NOMO-1 (cell line): Measurements from ENCODE around the gene SLC25A34.
"Not testable (repeated sequence)": the region's sequence is repeated elsewhere in the genome, so short reads cannot be mapped to it uniquely, and the experiment has no call there.

Experiments
- DNase-seq, 2 experiments: peaks; one replicate each; lab custom pipeline; 2025; ENCODE audit not compliant: unreplicated experiment in 2 of 2; lab: John Stamatoyannopoulos, UW

Gene SLC25A34

DNA sequence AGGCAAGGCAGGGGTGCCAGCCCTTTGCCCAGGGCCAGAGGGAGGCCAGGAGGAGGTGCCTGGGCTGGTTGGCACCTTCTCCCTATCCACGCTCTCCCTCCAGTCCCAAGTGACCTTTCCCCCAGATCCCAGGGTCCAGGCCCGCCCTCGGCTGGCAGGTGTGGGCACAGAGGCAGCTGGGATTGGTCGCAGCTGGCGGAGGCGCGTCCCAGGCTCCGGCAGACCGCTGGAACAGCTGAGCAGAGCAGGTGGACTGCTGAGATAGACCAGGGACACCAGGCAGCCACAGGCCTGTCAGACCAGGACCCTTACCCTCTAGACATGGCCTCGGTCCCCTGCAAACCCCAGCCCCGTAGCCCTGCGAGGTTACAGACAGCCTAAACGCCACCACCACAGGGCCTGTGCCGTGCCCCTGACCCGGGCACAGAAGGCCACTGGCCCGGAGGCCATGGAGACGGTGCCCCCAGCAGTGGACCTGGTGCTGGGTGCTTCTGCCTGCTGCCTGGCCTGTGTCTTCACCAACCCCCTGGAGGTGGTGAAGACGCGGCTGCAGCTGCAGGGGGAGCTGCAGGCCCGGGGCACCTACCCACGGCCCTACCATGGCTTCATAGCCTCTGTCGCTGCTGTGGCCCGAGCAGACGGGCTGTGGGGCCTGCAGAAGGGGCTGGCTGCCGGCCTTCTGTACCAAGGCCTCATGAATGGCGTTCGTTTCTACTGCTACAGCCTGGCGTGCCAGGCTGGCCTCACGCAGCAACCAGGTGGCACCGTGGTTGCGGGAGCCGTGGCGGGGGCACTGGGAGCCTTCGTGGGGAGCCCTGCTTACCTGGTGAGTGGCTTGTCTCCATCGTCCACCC lies at the start of gene SLC25A34:
Gene SLC25A34 (plus strand): TSS at position 221 of the 854 bp plus-strand sequence. CDS start 228 bp downstream, at position 449.
- DNase-seq, result no peak

DNA sequence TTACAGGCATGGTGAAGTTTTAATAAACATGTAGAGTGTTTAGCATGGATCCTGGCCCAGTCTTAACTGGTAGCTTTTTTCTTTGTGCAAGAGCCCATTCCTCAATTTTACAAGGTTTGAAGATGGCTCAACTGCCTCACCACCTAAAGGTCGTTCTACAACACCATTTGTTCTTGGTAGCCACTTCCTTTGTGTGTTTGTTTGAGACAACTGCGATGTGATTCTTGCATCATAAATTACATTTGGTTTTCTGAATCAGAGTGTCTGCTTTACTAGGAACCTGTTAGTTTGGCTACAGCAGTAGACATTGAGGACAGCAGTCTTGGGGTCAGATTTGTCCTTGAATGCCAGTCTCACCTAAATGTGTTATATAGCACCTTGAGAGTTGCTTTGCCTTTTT lies 48.6 kb upstream of the SLC25A34 start:
- DNase-seq, result no peak

DNA sequence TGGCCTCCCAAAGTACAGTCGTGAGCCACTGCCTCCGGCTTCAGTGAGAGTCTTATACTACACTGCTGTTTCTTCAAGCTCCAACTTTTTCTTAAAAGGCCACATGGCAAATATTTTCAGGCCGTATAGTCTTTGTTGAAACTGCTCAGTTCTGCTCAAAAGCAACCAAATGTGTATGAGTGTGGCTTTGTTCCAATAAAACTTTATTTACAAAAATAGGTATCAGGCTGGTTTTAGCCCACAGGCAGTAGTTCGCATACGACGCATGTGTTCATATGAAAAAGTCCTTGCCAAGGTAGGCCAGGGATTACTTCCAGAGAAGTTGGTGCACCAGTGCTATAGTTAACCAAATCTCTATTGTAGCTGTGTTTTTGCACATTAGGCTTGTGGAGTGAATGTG lies 45.7 kb upstream of the SLC25A34 start:
- no peak for DNase-seq

DNA sequence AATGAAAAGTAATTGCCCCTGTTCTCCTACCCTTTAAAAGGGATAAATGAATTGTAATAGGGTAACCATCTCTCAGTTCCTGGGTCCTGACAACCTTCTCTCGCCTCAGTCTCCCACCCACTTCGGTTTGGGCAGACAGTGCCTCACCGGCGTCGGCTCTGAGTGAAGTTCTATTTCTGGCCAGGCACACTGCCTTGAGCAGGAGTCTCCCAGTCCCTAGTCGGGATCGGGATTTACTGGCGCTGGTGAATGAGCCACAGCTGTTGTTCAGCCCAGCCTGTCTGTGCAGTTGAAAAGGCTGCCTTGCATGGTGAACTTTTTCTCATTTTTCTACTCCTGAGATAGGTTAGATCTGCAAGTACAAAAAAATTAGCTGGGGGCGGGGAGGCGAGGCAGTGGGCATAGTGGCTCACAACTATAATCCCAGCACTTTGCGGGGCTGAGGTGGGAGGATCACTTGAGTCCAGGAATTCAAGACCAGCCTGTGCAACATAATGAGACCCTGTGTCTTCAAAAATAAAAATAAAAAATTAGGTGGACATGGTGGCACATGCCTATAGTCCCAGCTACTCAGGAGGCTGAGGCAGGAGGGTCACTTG lies 44.5 kb upstream of the SLC25A34 start:
- DNase-seq, result no peak

DNA sequence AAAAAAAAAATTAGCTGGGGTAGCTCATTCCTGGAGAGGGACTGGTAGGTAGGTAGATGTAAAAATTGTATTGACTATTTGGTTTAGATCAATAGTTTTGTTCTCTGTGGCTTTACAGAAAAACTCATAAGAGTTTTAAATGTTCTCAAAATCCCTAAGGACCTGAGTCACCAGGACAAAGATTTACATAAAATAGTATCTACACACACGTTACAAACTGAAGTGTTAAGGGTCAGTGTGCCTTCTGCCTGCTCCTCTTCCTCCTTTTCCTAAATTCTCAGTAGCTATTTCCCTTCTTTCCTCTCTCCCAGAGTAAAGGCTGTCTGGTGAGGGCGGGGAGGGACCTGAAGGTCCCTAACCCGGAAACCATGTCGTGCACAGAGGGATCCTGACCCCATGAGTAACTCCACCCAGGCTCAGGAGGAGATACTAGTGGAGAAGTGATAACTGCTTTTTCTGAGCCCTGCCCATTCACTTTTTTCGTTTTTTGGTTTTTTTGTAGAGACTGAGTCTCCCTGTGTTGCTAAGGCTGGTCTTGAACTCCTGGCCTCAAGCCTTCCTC lies 43.9 kb upstream of the SLC25A34 start:
- DNase-seq, result no peak

DNA sequence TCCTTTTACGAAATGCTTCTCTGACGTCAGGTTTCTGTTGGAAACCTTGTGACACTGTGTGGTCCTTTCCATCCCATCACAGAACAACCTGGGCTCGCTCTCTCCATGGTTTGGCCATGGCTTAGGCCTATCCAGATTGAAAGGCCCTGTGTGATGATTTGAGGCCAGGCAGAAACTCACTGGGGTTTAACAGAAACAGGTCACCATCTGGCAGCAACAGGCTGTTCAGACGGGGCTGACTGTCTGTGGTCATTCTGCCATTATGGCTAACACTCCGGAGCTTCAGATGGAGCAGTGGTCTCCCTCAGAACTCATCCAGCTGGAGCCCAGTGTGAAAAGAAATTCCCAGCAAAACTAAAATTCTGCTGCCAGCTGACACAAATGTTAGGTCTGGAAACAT lies 42.7 kb upstream of the SLC25A34 start:
- DNase-seq, result no peak

DNA sequence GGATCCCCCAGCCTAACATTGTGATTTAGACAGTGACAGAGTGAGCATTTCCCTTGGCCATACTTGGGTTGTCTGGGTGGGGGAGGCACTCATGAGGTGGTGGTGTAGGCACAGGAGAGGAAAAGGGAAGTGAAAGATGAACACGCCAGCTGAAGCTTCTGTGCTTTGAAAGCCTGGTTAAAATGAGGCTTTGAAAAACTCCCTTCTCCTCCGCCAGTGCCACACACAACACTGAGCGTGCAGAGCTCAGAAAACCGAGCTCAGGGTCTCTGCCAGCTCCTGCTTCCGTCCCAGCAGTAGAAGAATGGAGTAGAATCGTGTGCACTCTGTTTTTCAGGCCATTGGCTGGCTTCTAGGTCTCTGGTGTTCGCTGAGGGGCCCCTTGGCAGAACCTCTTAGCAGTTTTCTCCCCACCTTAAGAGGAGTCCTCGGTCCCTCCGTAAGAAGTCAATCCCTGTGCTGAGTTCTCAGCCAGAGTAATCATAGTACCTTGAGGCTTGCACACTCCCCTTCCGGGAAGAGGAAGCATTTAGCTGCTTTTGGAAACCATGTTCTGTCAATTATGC lies 39.0 kb upstream of the SLC25A34 start:
- DNase-seq, result peak; percentile 82 to 86

DNA sequence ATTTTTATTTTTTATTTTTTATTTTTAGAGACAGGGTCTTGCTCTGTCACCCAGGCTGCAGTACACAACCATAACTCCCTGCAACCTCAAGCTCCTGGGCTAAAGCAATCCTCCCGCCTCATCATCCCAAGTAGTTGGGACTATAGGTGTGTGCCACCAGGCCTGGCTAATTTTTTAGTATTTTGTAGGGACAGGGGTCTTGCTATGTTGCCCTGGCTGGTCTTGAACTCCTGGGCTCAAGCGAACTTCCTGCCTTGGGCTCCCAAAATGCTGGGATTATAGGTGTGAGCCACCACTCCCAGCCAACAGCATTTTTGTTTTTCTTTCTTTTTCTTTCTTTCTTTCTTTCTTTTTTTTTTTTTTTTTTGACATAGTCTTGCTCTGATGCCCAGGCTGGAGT lies 37.9 kb upstream of the SLC25A34 start:
- DNase-seq, result no peak

DNA sequence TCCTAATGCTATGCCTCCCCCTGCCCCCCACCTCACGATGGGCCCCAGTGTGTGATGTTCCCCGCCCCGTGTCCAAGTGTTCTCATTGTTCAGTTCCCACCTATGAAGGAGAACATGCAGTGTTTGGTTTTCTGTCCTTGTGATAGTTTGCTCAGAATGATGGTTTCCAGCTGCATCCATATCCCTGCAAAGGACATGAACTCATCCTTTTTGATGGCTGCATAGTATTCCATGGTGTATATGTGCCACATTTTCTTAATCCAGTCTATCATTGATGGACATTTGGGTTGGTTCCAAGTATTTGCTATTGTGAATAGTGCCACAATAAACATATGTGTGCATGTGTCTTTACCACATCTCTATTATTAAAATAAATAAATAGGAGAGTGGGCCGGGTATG lies 36.7 kb upstream of the SLC25A34 start:
- not testable (repeated sequence) for DNase-seq

DNA sequence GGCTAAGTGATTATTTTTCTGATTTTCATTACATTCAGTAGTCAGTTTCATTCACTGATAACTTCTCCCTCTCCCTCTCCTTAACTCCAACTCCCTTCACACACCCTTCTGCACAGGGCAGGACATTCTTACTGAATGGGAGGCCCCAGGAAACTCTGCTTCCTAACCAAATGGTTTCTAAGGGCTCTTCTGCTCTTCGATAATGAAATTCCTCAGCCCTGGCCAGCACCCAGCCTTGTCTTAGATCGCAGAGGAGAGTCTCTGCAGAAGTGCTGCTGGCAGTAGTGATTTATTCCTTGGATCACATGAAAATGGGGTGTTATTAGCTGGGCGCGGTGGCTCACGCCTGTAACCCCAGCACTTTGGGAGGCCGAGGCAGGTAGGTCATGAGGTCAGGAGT lies 35.5 kb upstream of the SLC25A34 start:
- no peak for DNase-seq

DNA sequence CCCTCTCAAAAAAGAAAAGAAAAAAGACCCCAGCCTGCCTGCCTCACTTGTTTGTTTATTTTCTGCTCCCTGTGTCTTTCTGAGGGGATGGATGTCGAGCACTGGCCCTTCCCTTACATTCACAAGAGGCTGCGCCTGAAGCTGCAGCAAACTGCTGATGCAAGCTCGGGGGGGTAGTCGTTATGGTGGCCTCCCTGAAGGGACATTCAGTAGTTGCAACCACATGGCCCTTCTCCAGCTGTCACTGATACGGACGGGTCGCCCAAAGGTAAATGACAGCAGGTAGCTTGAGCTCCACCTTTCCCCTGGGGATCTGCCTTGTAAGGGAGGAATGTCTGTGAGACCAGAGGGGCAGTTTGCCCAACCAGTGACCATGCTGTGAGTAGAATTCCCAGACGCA lies 34.3 kb upstream of the SLC25A34 start:
- no peak for DNase-seq

DNA sequence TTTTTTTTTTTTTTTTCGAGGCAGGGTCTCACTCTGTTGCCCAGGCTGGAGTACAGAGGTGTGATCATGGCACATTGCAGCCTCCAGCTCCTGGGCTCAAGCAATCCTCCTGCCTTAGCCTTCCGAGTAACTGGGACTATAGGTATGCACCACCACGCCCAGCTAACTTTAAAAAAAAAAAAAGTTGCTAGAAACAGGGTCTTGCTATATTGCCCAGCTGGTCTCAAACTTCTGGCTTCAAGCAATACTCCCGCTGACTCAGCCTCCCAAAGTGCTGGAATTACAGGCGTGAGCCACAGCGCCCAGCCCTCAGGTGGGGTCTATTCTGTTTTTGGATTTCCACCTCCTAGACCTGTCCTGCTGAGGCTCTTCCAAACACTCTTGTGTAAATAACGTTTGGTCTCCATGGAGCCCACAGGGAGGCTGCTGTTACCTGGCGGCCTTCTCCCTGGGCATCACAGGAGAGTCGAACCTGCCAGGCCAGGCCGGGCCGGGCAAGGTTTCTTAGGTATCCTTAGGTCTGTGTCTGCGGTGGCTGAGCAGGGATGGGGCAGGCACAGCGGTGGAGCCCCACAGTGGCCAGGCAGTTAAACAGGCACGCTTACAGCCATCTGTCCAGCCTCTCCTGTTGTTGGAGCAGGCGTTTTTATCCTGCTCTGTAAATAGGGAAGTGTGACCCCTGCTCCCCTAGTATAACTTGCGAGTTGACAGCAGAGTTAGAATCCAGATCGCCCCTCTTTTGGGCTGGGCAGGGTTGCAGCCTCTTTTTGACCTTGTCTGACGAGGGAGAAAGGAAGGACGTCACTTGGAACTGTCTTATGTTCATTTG lies 33.1 kb upstream of the SLC25A34 start:
- DNase-seq, result no peak

DNA sequence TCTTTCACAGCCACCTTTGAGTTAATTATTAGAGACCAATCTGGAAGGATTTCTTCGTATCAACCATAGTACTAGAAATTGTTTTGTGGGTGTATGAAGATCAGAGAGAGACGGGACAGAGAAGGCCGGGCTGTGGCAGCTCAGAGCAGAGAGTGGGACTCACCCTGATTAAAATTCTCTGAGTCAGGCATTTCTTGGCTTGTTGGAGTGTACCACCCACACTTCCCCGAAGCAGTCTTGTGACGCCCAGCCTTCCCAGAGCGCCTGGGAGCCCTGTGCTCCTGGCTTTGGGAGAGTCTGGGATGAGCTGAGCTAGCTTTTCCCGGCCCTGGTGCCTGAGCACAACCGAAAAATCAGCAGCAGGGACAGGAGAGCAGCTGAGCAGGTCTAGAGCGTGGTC lies 32.5 kb upstream of the SLC25A34 start:
- no peak for DNase-seq

DNA sequence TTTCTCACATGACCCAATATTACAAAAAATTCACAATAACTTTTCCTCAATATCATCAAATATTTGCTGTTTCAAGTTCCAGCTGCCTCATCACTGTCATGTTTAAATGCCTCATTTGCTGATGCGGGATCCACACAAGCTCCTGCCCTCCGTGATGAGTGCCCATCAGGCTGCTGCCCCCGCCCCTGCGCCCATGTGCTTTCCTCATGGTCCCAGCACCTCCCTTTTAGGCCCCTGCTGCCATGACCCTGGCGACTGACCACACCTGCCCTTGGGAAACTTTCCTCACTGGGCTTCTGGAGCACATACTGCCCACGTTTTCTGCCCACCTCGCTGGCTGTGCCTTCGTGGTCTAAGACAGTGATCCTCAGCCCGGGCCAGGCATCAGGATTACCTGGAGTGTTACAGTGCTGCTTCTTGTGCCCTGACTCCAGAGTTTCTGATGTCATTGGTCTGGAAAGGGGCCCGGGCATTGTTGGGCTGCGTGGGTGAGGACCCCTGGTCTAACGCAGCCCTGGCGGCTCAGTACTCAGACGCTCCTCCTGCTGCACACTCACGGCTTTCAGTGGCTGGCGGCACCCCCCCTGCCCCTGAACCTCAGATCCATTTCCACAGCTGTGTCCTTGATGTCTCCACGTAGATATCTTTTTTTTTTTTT lies 31.4 kb upstream of the SLC25A34 start:
- no peak for DNase-seq

DNA sequence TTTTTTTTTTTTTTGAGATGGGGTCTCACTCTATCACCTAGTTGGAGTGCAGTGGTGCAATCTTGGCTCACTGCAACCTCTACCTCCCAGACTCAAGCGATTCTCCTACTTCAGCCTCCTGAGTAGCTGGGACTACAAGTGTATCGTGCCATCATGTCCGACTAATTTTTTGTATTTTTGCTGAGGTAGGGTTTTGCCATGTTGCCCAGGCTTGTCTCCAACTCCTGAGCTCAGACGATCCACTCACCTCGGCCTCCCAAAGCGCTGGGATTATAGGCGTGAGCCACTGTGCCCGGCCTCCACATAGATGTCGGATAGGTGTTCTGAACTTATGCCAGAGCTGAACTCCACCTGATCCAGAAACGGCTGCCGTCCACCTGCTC lies 30.9 kb upstream of the SLC25A34 start:
- DNase-seq, result no peak

DNA sequence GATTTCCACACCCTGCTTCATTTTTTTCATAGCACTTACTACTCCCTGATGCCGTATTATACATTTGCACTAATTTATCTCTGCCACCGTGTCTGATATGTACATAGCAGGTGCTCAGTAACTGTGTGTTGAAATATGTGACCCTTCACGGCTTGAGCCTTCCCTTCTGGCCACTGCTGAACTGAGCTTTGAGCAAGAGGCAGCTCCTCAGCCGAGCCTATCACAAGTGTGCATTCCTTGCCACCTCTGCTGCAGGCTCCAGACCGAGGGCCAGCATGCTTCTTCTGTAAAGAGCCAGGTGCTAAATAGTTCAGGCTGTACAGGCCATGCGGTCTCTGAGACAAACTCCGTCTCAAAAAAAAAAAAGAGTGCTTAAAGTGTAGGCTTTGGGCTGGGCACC lies 29.3 kb upstream of the SLC25A34 start:
- no peak for DNase-seq

DNA sequence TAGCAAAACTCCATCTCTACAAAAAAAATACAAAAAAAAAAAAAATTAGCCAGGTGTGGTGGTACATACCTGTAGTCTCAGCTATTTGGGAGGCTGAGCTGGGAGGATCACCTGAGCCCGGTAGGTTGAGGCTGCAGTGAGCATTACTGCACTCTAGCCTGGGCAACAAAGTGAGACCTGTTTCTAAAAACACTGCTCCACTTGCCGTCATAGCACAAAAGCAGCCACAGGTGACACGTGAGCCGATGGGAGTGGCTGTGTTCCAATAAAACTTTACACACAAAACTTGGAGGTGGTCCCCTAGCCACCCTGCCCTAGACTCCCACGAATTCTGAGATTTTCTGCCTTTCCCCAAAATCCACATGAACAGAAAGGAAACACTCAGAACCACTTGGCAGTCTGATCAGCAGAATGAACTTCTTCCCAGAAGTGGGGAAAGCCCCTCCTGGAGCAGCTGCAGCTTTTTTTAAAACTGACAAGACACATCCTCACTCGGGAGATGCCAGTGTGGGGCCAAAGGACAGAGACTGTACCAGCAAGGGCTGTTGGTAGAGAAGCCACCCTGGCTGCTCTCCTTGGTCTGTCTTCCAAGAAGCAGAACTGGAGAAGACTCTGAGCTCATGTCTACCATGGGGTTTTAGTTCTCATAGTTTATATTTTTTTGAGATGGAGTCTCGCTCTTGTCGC lies 28.7 kb upstream of the SLC25A34 start:
- no peak for DNase-seq

DNA sequence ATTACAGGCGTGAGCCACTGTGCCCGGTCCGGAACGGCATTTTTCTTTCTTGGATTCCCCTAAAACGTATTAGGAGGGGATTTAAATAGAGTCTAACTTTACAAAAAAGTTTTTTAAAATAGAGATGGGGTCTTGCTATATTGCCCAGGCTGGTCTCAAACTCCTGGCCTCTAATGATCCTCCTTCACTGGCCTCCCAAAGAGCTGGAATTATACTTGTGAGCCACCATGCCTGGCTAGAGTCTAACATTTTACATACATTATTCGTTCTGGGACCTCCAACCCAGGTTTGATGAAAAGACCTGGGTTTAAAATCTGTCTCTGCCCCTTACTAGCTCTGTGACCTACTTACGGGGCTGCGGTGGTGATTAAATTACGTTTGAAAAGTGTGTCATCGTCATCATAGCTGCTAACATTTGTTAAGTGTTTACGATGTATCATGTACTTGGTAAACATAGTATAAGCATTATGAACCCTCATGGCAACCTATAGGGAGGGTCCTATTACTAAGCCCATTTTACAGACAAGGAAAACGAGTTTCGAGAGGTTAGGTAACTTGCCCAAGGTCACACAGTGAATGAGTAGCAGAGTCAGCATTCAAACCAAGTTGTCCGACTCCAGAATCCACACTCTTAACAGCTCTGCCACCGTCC lies 27.4 kb upstream of the SLC25A34 start:
- DNase-seq, result no peak

DNA sequence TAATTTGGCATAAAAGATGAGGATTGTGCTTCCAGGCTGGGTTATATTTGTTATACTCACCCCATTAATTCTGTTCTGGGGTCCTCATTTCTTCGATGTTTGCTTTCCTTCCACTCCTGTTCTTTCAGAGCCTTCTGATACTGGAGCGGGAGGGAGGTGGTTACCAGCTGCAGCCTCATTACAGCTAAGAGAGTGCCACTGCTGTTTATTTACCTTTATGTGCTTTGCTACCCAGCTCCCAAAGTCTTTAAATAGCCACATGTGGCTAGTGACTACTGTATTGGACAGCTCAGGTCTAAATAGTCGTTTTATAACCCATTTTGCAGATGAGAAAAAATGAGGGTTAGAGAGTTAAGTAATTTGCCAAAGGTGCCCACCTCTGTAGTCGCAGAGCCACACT lies 26.8 kb upstream of the SLC25A34 start:
- DNase-seq, result no peak
